Mammary epithelial cell (primary cell): ENCODE results near the gene SRPK2.

ENCODE experiments used
- EZH2 ChIP-seq: IDR thresholded peaks from 2 replicates; pipeline ENCODE4 v1.6.1; 2012; ENCODE audit warnings: low read length, inconsistent platforms, borderline replicate concordance
- TF ChIP-seq, protein P1 (sequence below), 2 donors: IDR thresholded peaks in 1 of 2; conservative IDR thresholded peaks in 1 of 2; 2 replicates each; pipeline ENCODE4 v1.5.1; 2011 to 2012; ENCODE audit warnings: inconsistent platforms in 2 of 2, low read length in 2 of 2, mild to moderate bottlenecking in 2 of 2, control low read depth in 1 of 2, low read depth in 1 of 2; ENCODE audit not compliant: insufficient read depth in 1 of 2; ENCODE audit errors: extremely low read depth in 1 of 2

DNA sequence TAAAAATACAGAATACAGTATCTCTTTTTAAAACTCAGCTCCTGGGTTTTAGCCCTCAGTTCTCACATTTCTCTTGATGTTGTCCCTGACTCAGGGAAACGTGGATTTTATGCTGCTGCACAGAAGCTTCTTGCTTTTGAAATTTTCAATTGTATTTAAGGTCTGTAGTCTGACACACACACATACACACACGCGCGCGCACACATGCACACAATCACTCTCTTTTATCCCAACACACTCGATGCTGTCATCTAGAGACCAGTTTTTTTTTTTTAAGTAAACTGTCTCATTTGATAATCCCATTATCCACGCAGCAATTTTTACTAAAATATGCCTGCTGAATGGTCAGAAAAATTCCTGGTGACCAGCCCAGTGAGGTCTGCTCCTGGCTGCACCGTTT is 266.1 kb downstream of the SRPK2 start:
- TF ChIP-seq, protein P1, sequence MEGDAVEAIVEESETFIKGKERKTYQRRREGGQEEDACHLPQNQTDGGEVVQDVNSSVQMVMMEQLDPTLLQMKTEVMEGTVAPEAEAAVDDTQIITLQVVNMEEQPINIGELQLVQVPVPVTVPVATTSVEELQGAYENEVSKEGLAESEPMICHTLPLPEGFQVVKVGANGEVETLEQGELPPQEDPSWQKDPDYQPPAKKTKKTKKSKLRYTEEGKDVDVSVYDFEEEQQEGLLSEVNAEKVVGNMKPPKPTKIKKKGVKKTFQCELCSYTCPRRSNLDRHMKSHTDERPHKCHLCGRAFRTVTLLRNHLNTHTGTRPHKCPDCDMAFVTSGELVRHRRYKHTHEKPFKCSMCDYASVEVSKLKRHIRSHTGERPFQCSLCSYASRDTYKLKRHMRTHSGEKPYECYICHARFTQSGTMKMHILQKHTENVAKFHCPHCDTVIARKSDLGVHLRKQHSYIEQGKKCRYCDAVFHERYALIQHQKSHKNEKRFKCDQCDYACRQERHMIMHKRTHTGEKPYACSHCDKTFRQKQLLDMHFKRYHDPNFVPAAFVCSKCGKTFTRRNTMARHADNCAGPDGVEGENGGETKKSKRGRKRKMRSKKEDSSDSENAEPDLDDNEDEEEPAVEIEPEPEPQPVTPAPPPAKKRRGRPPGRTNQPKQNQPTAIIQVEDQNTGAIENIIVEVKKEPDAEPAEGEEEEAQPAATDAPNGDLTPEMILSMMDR (conservative IDR thresholded peaks at IDR 0.05 in 1 of 2, IDR thresholded peaks at IDR 0.05 in 1 of 2; ENCODE audit: extremely low read depth in 1 of 2, insufficient read depth in 1 of 2, low read depth in 1 of 2, low read length in 2 of 2): no peak
- no peak for TF ChIP-seq EZH2
